Sigmoid colon (tissue), 7 donors: Measurements from ENCODE around the gene TMEM63B. TPM values are rescaled to one million over a fixed set of nuclear protein-coding genes. Genes with fewer than 3 reads are reported as not detected.
"Not testable (repeated sequence)": the region's sequence is repeated elsewhere in the genome, so short reads cannot be mapped to it uniquely, and the experiment has no call there.

Experiments
- DNase-seq: peaks from one replicate; pipeline ENCODE4 v3.0.0-alpha.2; 2019
- H3K27ac ChIP-seq, 4 donors: fragments of 200-600 bp; sonication (generic); one replicate each; pipeline ENCODE4 v1.5.1; 2016 to 2019; ENCODE audit warnings: mild to moderate bottlenecking in 1 of 4
- H3K27me3 ChIP-seq, 3 donors: fragments of 200-600 bp; sonication (generic); one replicate each; pipeline ENCODE4 v1.5.1; 2019; ENCODE audit warnings: mild to moderate bottlenecking in 1 of 3
- H3K36me3 ChIP-seq, 4 donors: fragments of 200-600 bp; sonication (generic); one replicate each; pipeline ENCODE4 v1.5.1; 2016 to 2019
- H3K4me1 ChIP-seq, 4 donors: fragments of 200-600 bp; sonication (generic); one replicate each; pipeline ENCODE4 v1.5.1; 2017 to 2019
- H3K4me3 ChIP-seq, 4 donors: fragments of 200-600 bp; sonication (generic); one replicate each; pipeline ENCODE4 v1.5.1; 2017 to 2019; ENCODE audit warnings: mild to moderate bottlenecking in 2 of 4, moderate library complexity in 1 of 4
- H3K9me3 ChIP-seq, 4 donors: fragments of 200-600 bp in 3 of 4; sonication (generic) in 3 of 4; one replicate each; pipeline versions ENCODE4 v1.5.1 to v1.6.1; 2013 to 2019
- CTCF ChIP-seq, 4 experiments: fragments of 450-650 bp in 3 of 4; fragments of 200-600 bp in 1 of 4; IDR thresholded peaks; one replicate each; pipeline ENCODE4 v1.5.1; 2016 to 2019; ENCODE audit warnings: antibody characterized with exemption in 4 of 4, mild to moderate bottlenecking in 3 of 4, moderate library complexity in 2 of 4
- EP300 ChIP-seq, 4 donors: sonication (generic); formaldehyde crosslinking; IDR thresholded peaks; one replicate each; pipeline ENCODE4 v1.6.1; 2017; ENCODE audit warnings: antibody characterized with exemption in 4 of 4
- POLR2A ChIP-seq, 2 donors: fragments of 450-650 bp; IDR thresholded peaks; one replicate each; pipeline ENCODE4 v1.6.1; 2016; ENCODE audit warnings: antibody characterized with exemption in 2 of 2, mild to moderate bottlenecking in 2 of 2, moderate library complexity in 2 of 2
- POLR2AphosphoS5 ChIP-seq, 4 donors: sonication (generic); formaldehyde crosslinking; IDR thresholded peaks; one replicate each; pipeline ENCODE4 v1.6.1; 2017; ENCODE audit warnings: antibody characterized with exemption in 4 of 4
- WGBS, 2 donors: extraction: QIAGEN DNeasy Blood & Tissue Kit; methylation state at CpG; one replicate each; pipeline ENCODE4 v1.1.7; 2013; 5-methylcytosine and 5-hydroxymethylcytosine counted together
- intact Hi-C: fragments of 100-400 bp; cut with DNase I; formaldehyde crosslinking; loops from one replicate; pipeline ENCODE4 v1.15.1; 2023
- polyA plus RNA-seq, 3 donors: library from polyadenylated mRNA; stranded (reverse); fragments of 200-250 nt; gene quantifications; one replicate each; pipeline ENCODE4 v1.2.3, GENCODE V29; 2013
- total RNA-seq, 4 donors: library from RNA; depleted of rRNA; stranded (reverse); fragments of >200 nt; gene quantifications; one replicate each; pipeline ENCODE4 v1.1.0, GENCODE V29; 2016
- donor health status: healthy with polysubstance abuse.
- donor health status: Bipolar disorder and iron deficiency.
- donor health status: healthy.

The TMEM63B gene
- total and polyA plus RNA-seq, 7 donors, result 9.0 to 48.5 (median 14.6) TPM

GRCh38 chr6:44180406-44180805, 53.1 kb downstream of the TMEM63B start:
- Histone ChIP-seq H3K9me3 (no peaks in the 10 kb centered on the region), H3K36me3 (no peaks in the 10 kb centered on the region), H3K27ac (no peak overlapping the region), H3K4me3 (no peak overlapping the region), H3K27me3 (no peaks in the 10 kb centered on the region), H3K4me1 (no peaks in the 10 kb centered on the region)
- intact Hi-C loops, result no loop called here
- no peak for DNase-seq
- TF ChIP-seq CTCF (IDR thresholded peaks at IDR 0.05) (no peak), EP300 (IDR thresholded peaks at IDR 0.05) (no peak), POLR2AphosphoS5 (IDR thresholded peaks at IDR 0.05) (no peak)
- whole genome bisulfite sequencing, 2 donors, result 91 to 92% methylated on average over 4 of the region's 4 CpGs

- H3K36me3 ChIP-seq, result no peaks in the 10 kb centered on the region
- H3K4me1 ChIP-seq, result no peaks in the 10 kb centered on the region
- no peak for DNase-seq
- H3K27me3 ChIP-seq, result no peaks in the 10 kb centered on the region
- WGBS, 2 donors, result 92 to 95% methylated on average over 4 of the region's 4 CpGs
- TF ChIP-seq POLR2AphosphoS5 (IDR thresholded peaks at IDR 0.05) (no peak), CTCF (IDR thresholded peaks at IDR 0.05) (no peak), POLR2A (IDR thresholded peaks at IDR 0.05) (no peak), EP300 (IDR thresholded peaks at IDR 0.05) (no peak)
- H3K27ac ChIP-seq, result no peak overlapping the region
- intact Hi-C loops, result no loop called here
- H3K4me3 ChIP-seq, result no peak overlapping the region
- no peaks in the 10 kb centered on the region for H3K9me3 ChIP-seq
Measured at GRCh38 chr6:44180886-44181285, 53.5 kb downstream of the TMEM63B start.

GRCh38 chr6:44181784-44182183, 54.4 kb downstream of the TMEM63B start:
- intact Hi-C loops, result not testable (repeated sequence)

GRCh38 chr6:44182911-44183390, 55.6 kb downstream of the TMEM63B start:
- TF ChIP-seq POLR2A (IDR thresholded peaks at IDR 0.05) (no peak), POLR2AphosphoS5 (IDR thresholded peaks at IDR 0.05) (no peak), CTCF (IDR thresholded peaks at IDR 0.05) (no peak), EP300 (IDR thresholded peaks at IDR 0.05) (no peak)
- 94 to 95% methylated on average over 4 of the region's 4 CpGs for WGBS, 2 donors
- intact Hi-C loops, result no loop called here

More at GRCh38 chr6:44181784-44182183, 54.4 kb downstream of the TMEM63B start:
- H3K4me1 ChIP-seq, H3K36me3 ChIP-seq, H3K9me3 ChIP-seq, H3K27me3 ChIP-seq, DNase-seq, H3K27ac ChIP-seq, H3K4me3 ChIP-seq: not testable (repeated sequence)

GRCh38 chr6:44183783-44184182, 56.4 kb downstream of the TMEM63B start:
- no peak overlapping the region for H3K4me3 ChIP-seq
- H3K27ac ChIP-seq, result no peak overlapping the region
- intact Hi-C loops, result no loop called here
- no peaks in the 10 kb centered on the region for H3K4me1 ChIP-seq
- H3K27me3 ChIP-seq, result no peaks in the 10 kb centered on the region
- no peaks in the 10 kb centered on the region for H3K36me3 ChIP-seq
- DNase-seq, result no peak
- TF ChIP-seq POLR2AphosphoS5 (IDR thresholded peaks at IDR 0.05) (no peak), POLR2A (IDR thresholded peaks at IDR 0.05) (no peak), CTCF (IDR thresholded peaks at IDR 0.05) (no peak), EP300 (IDR thresholded peaks at IDR 0.05) (no peak)
- no peaks in the 10 kb centered on the region for H3K9me3 ChIP-seq
- 80 to 83% methylated on average over 9 of the region's 9 CpGs for WGBS, 2 donors

More at GRCh38 chr6:44182911-44183390, 55.6 kb downstream of the TMEM63B start:
- Histone ChIP-seq H3K27me3 (no peaks in the 10 kb centered on the region), H3K9me3 (no peaks in the 10 kb centered on the region), H3K27ac (no peak overlapping the region), H3K36me3 (no peaks in the 10 kb centered on the region), H3K4me3 (no peak overlapping the region), H3K4me1 (no peaks in the 10 kb centered on the region)
- DNase-seq, result no peak

- DNase-seq, H3K27ac ChIP-seq, H3K9me3 ChIP-seq, H3K36me3 ChIP-seq, H3K4me3 ChIP-seq, H3K27me3 ChIP-seq, intact Hi-C loops, H3K4me1 ChIP-seq: not testable (repeated sequence)
- WGBS, 2 donors, result 46 to 75% methylated on average over 7 of the region's 7 CpGs
Measured at GRCh38 chr6:44185356-44185755, 58.0 kb downstream of the TMEM63B start.
